ENCODE measurements around the gene CDH8.
"Not testable (repeated sequence)": the region's sequence is repeated elsewhere in the genome, so short reads cannot be mapped to it uniquely, and the experiment has no call there.

CDH8 gene

DNA sequence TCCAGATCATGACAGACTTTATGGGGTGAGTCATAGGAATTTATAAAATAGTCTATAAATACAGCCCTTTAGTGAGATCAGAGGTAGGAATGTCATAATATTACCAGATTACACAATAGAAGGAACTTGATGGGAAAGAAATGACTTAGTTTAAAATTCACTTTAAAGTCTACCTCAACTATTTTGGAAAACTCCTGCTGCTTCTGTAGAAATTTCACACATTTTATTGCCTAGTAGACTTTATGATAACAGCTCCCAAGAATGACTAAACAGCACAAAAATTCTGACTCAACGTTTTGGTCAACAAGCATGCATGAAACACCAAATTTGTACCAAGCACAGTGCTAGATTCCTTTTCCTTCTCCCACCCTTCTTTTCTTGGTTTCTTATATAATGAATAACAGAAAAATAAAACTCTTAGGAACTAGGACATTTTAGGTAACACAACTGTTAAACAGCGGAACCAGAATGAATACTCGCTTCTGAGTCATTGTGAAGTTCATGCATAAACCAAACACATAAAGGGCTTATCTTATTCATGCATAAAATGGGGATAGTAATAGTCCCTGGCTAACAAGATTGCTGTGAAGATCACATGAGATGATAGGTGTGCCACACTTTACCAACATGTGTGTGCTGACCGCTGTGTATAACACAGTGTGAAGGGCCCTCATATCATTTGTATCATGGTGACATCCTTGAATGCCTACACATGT is 243.9 kb downstream of the CDH8 start:
- Histone ChIP-seq H3K4me3 (ENCODE audit: low read depth, low read length) (no peak overlapping the region), H3K36me3 (no peaks in the 10 kb centered on the region), H3K27me3 (ENCODE audit: insufficient read depth, low read depth, severe bottlenecking) (peaks cover 5% of the 10 kb centered on the region), H3K27ac (no peak overlapping the region), H3K9me3 (ENCODE audit: severe bottlenecking) (no peaks in the 10 kb centered on the region)
- DNase-seq = no peak
- no peak for TF ChIP-seq CTCF (IDR thresholded peaks at IDR 0.05; ENCODE audit: low read depth, low read length)

- no peak for TF ChIP-seq CTCF (IDR thresholded peaks at IDR 0.05; ENCODE audit: low read depth, low read length)
- DNase-seq = no peak
- no peaks in the 10 kb centered on the region for H3K36me3 ChIP-seq
- no peak overlapping the region for H3K4me3 ChIP-seq (ENCODE audit: low read depth, low read length)
- no peaks in the 10 kb centered on the region for H3K27me3 ChIP-seq (ENCODE audit: insufficient read depth, low read depth, severe bottlenecking)
- no peak overlapping the region for H3K27ac ChIP-seq
- H3K9me3 ChIP-seq (ENCODE audit: severe bottlenecking) = no peaks in the 10 kb centered on the region
Observed at GRCh38 chr16:61791464-61791863, 244.8 kb downstream of the CDH8 start.

DNA sequence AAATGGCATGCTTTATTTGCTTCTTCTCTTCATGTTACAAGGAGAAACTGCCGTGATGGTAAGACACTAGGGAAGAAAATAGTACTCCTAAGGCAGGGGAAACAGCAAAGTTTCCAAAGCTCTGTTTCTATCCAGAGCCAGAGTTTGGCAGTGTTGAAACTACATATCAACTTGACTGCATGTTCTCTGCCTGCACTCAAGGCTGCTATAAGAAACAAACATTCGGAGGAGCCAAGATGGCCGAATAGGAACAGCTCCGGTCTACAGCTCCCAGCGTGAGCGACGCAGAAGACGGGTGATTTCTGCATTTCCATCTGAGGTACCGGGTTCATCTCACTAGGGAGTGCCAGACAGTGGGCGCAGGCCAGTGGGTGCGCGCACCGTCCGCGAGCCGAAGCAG is 254.4 kb downstream of the CDH8 start:
- not testable (repeated sequence) for H3K9me3 ChIP-seq (ENCODE audit: severe bottlenecking); H3K27me3 ChIP-seq (ENCODE audit: insufficient read depth, low read depth, severe bottlenecking); DNase-seq; H3K36me3 ChIP-seq; H3K4me3 ChIP-seq (ENCODE audit: low read depth, low read length); H3K27ac ChIP-seq

- Histone ChIP-seq H3K27ac (no peak overlapping the region), H3K27me3 (ENCODE audit: insufficient read depth, low read depth, severe bottlenecking) (peaks cover 9% of the 10 kb centered on the region), H3K4me3 (ENCODE audit: low read depth, low read length) (no peak overlapping the region), H3K9me3 (ENCODE audit: severe bottlenecking) (no peaks in the 10 kb centered on the region), H3K36me3 (no peaks in the 10 kb centered on the region)
- no peak for DNase-seq
- TF ChIP-seq CTCF (IDR thresholded peaks at IDR 0.05; ENCODE audit: low read depth, low read length) = no peak
Observed at GRCh38 chr16:61780161-61780560, 256.1 kb downstream of the CDH8 start.

DNA sequence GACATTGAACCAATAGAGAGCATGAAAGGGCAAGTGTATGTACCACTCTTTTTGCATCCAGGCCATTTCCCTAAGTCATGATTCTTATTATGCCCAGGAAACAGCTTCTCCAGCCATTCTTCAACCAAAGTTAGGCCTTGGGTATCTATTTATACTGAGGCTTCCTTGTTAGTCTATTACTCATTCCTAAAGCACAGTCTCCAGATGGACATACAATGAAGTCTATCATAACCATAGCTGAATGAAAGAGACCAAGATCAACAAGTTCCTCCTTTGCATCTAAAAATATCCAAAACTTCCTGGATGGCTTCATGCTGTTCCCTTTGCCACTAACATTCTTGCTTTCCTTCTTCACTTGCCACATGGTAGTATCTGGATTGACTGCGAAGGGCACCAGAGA is 265.9 kb downstream of the CDH8 start:
- DNase-seq = no peak
- no peaks in the 10 kb centered on the region for H3K36me3 ChIP-seq
- TF ChIP-seq CTCF (IDR thresholded peaks at IDR 0.05; ENCODE audit: low read depth, low read length) = no peak
- H3K27me3 ChIP-seq (ENCODE audit: insufficient read depth, low read depth, severe bottlenecking) = no peaks in the 10 kb centered on the region
- no peak overlapping the region for H3K27ac ChIP-seq
- no peak overlapping the region for H3K4me3 ChIP-seq (ENCODE audit: low read depth, low read length)
- no peaks in the 10 kb centered on the region for H3K9me3 ChIP-seq (ENCODE audit: severe bottlenecking)

DNA sequence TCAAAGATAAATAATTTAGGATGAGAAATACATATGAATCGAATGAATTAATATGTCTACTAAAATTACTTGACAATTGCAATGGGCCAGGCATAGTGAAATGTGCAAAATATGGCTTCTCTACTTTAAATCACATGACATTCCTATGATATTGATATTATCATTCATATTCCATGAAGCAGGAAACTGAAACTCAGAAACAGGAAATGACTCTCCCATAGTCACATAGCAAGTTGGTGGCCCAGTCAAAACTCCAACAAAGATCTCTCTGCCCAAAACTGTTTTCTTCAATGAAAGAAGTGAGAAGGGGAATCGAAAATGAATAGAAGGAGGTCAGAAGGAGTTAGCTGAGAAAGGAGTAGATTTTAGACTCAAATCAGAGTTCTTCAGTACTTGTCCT is 272.2 kb downstream of the CDH8 start:
- no peak overlapping the region for H3K4me3 ChIP-seq (ENCODE audit: low read depth, low read length)
- H3K27ac ChIP-seq = no peak overlapping the region
- TF ChIP-seq CTCF (IDR thresholded peaks at IDR 0.05; ENCODE audit: low read depth, low read length) = no peak
- H3K27me3 ChIP-seq (ENCODE audit: insufficient read depth, low read depth, severe bottlenecking) = no peaks in the 10 kb centered on the region
- DNase-seq = no peak
- no peaks in the 10 kb centered on the region for H3K9me3 ChIP-seq (ENCODE audit: severe bottlenecking)
- no peaks in the 10 kb centered on the region for H3K36me3 ChIP-seq
